ENCODE results near the gene MIDN. TPM values are rescaled to one million over a fixed set of nuclear protein-coding genes. Genes with fewer than 3 reads are reported as not detected.

MIDN gene
- total RNA-seq, 1 donor, result 23.2 TPM

GRCh38 chr19:1239796-1240737 lies 8.3 kb upstream of the MIDN start:
- peak; percentile 64 for TF ChIP-seq CTCF (IDR thresholded peaks at IDR 0.05; ENCODE audit: insufficient read depth, low read length)
- DNase-seq (ENCODE audit: low read depth), result peak; percentile 88
- H3K4me3 ChIP-seq (ENCODE audit: low read depth, low read length), result peak overlapping the region; percentile 51

- H3K4me3 ChIP-seq (ENCODE audit: low read depth, low read length), result peak overlapping the region; percentile 18
- DNase-seq (ENCODE audit: low read depth), result no peak
- no peak for TF ChIP-seq CTCF (IDR thresholded peaks at IDR 0.05; ENCODE audit: insufficient read depth, low read length)
These were observed 7.5 kb upstream of the MIDN start for GRCh38 chr19:1240925-1241324.

- peak within 1 kb of the TSS; percentile 79 for H3K4me3 ChIP-seq (ENCODE audit: low read depth, low read length)
- no peak for TF ChIP-seq CTCF (IDR thresholded peaks at IDR 0.05; ENCODE audit: insufficient read depth, low read length)
- peak; percentile 94 for DNase-seq (ENCODE audit: low read depth)
These were observed 6.8 kb upstream of the MIDN start, which contains the start of gene ATP5F1D for GRCh38 chr19:1241417-1242095. TSS of gene ATP5F1D (plus strand) at chr19:1241751. CDS start at chr19:1241851, 100 bp downstream.

- peak; percentile 95 for TF ChIP-seq CTCF (IDR thresholded peaks at IDR 0.05; ENCODE audit: insufficient read depth, low read length)
- peak; percentile 85 for DNase-seq (ENCODE audit: low read depth)
- H3K4me3 ChIP-seq (ENCODE audit: low read depth, low read length), result peak overlapping the region; percentile 37
These were observed 4.4 kb upstream of the MIDN start for GRCh38 chr19:1243768-1244692.

GRCh38 chr19:1244693-1245451 lies 3.5 kb upstream of the MIDN start:
- no peak for DNase-seq (ENCODE audit: low read depth)
- no peak for TF ChIP-seq CTCF (IDR thresholded peaks at IDR 0.05; ENCODE audit: insufficient read depth, low read length)
- H3K4me3 ChIP-seq (ENCODE audit: low read depth, low read length), result peak overlapping the region; percentile 37
